Stimulated activated CD8-positive, alpha-beta memory T cell treated with anti-CD3 and anti-CD28 coated beads, Interleukin-4, amount 100 ng/mL, for 24 hours (primary cell): ENCODE measurements around the gene CKAP2L.
A peak's percentile ranks its signal among the peaks of the same experiment; 100 is the strongest.

ENCODE experiments used
- DNase-seq: peaks from one replicate; pipeline ENCODE4 v3.0.0-alpha.2; 2020; ENCODE audit warnings: low read depth

CKAP2L gene

DNA sequence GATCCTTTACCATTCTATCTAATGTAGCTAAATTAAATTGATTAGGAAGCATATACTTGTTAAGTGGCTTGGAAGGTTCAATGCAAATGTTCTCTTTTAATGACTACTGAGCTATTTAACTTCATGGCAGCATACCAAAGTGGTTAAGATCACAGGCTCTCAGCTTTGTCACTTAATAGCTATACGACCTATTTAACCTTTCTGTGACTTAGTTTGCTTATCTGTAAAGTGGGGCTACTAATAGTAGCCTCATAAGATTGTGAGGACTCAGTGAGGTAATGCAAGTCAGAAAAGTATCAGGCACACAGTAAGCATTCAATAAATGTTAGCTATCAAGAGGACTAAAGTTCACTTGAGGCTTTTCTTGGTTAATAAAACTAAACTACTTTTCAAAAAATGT is 4.3 kb downstream of the CKAP2L start:
- DNase-seq, result no peak

DNA sequence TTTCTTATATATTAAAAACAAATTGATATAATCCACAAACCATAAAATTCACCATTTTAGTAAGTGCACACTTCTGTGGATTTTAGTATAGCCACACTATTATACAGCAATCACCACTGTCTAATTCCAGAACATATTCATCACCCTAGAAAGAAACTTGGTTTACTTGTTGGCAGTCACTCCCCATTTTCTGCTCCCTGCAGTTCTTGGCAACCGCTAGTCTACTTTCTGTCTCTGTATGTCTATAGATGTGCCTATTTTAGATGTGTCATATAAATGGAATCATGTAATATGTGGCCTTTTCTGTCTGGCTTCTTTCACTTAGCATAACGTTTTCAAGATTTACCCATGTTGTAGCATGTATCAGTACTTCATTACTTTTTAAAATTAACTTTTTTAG is 5.7 kb downstream of the CKAP2L start:
- no peak for DNase-seq

DNA sequence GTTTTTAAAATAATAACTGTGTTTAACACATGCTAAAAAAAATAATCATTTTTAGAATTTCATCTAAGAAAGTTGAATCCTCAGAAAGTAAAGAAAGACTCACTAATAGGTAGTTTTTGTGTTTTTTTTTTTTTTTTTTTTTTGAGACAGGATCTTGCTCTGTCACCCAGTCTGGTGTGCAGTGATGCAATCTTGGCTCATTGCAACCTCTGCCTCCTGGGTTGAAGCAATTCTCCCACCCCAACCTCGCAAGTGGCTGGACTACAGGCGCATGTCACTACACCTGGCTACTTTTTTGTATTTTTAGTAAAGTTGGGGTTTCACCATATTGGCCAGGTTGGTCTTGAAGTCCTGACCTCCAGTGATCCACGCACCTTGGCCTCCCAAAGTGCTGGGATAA is 7.1 kb downstream of the CKAP2L start:
- DNase-seq, result no peak

DNA sequence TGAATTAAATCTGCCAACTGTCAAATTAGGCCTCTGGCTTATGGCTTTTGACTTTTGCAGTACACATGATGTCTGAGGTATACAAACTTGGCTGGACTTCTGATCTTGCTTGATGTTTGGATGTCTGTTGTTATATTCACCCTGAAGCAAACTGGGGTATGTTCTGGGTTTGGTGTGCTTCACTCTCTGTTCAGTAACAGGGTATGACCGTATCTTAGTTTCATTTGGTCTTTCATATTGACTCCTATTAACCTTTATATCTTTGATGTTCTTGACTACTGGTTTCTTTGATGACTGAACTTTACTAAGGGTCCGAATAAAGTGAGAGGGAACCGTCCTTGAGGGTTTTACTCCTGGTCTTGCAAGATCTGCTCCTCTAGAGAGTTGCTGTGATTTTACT is 8.2 kb downstream of the CKAP2L start:
- DNase-seq, result no peak

DNA sequence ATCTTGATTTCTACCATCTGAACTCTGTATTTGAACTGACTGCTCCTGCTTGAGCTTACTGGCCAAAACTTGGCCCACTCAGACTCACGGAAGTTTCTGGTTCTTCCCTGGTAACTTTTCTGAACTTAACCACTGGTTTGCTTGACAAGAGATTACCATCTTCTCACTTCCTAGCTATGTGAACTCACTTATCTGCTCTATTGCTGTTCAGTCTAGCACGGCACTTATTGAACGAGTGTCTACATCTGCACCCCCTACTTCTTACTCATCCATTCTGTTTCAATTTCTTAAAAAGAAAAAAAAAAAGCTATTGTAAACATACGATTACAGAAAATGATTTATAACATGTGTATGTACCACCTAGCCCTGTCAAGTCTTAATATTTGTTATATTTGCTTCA is 9.0 kb downstream of the CKAP2L start:
- DNase-seq, result no peak

DNA sequence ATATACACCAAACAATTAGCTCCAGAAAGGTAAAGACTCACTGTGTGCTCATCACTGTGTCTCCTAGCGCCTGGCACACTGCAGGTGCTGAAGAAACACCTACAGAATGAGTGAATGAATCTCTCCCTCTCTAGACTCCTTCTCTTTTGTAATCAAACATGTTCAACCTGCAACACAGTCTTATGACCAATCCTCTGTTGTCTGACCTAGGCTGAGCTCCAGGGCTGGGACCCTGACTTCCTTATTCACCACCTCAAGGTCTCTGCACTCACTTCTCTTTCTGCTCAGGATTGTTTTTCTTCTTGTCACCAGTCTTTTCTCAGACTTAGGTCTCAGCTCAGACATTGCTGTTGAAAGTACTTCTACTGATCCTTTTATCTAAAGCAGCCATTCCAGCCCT is 9.8 kb downstream of the CKAP2L start:
- no peak for DNase-seq

DNA sequence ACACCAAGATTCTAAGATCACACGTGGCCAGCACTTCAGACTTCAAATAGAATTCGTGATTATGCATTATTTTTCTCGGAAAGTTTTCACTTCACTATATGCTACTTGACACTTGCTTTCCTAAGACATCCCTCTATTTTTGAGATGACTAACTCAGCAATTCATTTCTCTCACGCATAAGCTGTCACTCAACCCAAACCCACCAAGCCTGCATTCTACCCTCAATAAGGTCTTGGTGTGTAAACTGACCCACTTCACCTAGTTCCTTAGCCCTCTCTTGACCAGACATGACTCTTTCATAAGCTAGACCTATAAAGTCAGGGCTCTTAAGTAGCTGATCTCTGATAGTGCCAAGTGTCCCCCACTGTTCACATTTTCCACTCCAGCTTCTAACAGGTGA is 11.7 kb downstream of the CKAP2L start:
- no peak for DNase-seq

DNA sequence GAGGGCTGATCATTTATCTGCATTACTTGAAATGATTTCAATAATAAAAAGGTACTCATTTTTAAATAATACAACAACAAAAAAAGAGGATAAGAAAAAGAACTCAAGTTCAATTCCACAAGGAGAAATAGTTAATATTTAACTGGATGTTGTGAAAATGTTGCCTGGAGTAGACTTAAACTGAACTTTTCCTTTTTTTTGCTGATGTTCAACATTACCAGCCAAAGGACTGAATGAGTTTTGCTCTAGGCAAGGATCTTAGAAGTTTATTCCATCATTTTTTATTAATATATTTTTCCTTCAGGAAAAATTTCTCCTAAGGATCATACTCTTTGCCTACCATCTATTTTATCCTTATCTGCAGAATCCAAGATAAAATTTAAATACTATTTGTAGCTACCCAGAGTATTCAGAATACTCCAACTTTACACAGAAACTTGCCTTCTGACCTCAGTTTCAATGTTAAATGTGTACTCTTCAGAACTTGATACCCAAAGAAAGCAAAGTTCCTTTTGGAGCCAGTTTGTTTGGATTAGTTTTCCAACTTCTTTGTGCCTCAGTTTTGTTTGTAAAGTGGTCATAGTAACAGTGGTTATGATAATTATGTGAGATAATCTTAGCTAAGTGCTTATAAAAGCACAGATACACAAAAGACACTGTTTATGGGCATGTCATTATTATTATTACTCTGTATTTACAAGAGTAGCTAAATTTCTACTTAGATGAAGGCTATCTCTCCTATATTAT is 12.8 kb downstream of the CKAP2L start:
- no peak for DNase-seq

DNA sequence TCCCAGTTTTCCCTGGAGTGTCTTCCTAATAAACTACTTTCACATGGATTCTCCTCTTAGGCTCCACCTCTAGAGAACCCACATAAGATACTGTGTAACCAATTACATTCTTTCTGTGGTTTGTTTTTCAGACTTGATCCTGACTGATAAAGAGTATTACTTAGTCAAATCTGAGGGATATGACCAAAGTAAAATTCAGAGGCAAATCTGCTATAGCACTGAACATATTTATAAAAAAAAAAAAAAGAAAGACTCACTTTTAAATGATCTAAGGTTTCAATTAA is 13.9 kb downstream of the CKAP2L start:
- no peak for DNase-seq

DNA sequence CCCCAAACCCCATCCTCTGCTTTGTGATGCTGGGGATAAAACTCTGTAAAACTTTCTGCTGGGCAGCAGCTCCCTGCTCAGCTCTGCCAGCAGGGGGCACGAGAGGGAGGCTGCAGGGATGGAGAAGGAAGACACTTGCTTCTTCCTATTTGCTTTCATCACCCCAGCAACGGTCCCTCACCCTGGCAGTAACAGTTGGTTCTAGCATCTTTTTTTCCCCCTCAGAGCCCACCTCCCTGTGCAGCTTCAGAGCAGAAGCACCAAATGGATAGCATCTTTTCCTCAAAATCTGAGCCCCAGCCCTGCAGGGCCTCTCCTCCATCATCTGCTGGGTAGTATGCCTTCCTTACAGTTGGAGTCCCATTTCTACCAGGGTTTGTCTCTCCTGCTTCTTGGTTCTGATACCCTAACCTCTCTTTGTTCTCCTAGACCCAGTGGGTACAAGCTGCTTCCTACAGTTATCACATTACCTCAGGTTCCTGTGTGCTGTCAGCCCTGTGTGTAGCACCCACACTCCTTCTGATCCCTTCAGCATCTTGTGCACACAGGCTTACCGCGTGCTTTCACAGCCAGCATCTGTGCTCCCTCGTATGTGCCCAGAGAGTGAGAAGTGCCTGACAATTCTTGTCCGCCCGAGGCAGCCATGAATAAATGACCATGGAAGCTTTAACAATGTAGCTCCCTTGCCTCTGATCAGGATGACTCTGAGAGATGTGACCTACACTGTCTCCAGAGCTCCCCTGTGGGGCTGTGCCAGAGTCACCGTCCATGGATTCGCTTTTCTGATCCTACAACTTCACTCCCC is 14.5 kb downstream of the CKAP2L start:
- peak; percentile 73 for DNase-seq

DNA sequence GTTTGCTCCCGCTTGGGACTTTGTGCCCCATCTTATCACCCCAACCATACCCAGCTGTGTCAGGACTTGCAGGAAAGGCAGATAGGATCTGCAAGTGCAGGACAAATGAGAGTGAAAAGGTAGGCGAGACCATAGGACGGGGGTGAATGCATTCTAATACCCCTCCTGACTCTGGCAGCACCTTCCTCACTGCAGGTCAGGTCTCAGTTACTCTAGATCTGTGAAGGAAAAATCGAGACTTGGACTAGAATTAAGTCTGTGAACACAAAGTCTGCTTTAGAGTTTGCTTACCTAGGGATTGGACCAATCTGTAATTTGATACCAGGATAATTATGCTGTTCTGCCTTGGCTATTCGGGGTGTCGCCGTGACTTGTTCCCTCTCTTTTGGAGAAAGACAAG is 23.9 kb downstream of the CKAP2L start:
- no peak for DNase-seq

DNA sequence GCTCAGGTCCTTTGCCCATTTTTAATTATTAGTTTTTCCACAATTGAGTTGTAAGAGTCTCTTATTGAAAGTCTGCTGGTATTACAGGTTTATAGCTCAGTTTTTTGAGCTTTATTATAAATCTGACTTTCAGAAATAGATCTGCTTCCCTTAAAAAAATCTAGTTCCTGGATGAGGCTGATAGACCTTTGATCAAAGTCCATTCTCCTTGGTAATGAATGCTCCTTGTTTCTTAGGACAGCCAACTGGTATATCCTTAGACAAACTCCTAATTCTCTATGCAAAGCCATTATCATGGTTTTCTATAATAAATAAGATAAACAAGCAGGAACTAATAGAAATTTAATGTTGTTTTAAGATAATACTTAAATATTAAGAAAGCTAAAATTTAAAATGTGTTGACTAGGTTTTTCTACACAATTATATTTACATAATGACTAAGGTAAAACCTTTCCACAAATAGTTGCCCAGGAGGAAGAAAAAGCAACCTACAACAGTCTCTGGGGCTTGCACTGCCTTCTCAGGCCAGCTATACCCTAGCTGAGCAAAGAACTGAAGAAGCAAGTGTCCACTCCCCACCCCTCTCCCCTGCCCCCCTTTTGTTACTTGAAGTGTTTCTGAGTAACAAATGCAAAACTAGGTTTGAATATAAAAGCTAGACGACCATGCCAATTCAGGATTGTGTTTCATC is 26.7 kb downstream of the CKAP2L start:
- no peak for DNase-seq

DNA sequence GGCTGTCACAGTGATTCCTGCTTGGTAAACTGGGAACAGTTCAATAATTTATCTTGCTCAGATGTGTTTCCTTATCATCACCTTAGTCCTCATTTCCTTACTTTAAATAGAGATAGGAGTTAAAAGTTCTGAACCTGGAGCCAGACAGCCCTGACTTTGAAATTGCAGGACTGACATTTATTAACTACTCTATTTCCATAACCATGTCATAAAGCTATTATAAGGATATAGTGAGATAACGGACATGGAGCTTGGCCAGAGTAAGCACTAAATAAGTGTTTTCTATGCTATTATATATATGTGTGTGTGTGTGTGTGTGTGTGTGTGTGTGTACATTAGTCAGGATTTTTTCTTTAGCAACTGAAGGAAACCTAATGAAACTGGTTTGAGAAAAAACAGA is 30.5 kb downstream of the CKAP2L start:
- no peak for DNase-seq

DNA sequence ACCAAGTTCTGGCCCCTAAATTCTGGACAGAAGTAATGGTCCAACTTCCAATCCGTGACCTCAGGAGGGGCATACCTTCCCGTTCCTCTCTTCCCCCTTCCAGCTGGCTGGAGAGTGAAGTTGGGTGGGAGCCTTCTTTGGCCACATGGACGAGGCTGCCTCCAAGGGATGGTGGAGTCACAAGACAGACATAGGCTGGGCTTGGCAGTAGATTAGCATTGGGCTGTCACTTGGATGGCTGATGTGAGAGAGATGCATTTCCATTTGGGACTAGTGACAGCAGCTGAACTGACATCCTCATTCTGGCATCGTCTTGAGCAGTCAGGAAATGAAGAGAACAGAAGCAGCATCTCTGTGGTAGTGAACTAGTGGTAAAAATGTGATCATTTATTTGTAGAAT is 31.0 kb downstream of the CKAP2L start:
- DNase-seq, result no peak

DNA sequence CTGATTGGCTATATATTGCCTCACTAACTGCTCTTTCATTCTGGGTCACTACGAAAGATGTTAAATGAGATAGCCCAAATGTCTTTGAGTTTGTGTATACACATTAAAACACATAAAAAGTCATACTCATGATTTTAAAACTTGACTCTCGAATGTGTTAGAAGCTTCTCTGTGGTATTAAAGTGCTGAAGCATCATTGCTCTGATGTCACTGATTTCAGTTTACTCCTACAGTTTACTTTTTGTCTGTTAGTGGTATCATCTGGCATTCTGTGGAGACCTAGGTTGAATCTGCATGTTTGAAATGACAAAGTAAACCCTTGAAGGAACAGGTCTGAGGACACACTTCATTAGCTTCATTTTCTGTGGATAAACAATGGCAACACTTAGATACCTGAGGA is 32.9 kb downstream of the CKAP2L start:
- no peak for DNase-seq

DNA sequence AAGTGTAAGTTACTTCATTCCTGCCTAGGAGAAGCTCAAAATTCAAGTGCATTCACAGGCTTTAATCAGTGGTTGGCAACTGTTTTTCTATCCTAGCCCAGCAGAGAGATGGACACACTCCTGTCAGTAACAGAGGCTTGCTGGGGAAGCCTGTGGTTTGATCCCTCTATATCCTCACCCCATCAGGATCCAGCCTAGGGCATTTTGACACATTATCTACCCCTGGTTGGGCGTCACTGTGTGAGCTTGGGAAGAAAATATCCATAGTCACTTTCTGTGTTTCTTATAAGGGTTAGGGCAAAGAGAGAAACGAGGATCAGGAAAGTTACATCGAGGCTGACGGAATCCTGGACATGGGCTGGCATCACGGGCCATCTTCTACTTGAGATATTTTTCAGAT is 33.6 kb downstream of the CKAP2L start:
- DNase-seq, result no peak

DNA sequence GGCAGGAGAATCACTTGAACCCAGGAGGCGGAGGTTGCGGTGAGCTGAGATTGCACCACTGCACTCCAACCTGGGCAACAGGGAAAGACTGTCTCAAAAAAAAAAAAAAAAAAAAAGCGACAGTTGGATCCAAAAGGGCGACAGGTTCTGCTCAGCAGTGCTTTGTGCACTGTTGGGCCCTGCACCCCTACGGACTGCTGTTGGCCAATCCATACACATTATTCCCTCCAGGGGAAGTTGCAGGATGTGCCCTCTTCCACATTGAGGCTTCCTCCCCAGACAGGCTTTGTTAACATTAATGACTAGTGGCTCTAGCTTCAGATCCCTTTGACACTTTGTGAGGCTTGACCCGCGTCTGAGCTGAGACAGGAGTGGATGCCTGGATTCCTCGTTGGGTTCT is 34.2 kb downstream of the CKAP2L start:
- no peak for DNase-seq

DNA sequence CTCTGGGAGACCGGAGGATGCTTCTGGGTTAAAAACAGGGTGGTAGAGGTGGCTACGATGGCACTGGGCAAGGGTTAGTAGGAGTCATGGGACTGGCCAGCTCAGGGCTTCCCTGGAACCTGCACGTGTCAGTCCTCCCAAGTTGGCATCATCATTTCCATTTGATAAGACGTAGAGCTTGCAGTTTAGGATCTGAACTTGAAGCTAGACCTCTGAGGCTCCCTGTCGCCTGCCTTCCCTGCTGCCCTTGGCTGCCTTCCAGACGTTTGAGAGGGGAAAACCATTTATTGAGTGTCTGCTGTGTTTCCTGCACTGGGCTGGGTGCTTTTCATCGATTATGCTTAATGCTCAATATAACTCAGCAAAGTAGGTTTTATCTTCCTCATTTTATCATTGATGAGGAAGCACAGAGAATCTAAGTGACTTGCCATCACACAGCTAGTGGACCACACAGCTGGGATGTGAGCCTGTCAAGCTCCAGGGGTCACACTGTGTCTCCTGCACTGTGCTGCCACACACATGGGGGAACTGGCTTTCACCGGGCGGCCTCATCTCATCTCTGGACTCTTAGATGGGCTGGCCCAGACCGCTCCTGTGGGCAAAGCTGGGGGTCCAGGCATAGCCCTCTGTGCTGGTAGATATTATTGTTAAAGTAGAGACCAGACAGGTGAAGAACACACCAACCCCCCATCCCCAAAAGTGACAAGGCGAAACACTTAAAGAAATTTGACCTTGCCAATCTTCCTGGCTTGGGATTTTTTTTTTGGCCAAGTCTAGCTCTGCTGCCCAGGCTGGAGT is 35.8 kb downstream of the CKAP2L start:
- no peak for DNase-seq

DNA sequence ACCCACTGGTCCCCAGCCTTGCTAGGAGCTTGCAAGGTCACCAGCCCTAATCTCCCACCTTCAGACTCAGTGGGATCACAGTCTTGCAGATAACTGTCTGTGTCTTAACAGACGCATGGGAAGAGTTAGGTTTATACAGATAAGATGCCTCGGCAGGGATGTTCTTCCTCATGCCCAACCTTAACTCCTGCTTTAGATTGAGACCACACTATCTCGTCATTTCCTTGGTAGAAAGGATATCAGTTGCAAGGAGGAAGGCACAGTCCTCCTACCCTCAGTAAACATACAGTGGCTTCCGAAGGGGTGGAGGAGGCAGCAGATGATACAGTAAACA is 36.4 kb downstream of the CKAP2L start:
- DNase-seq, result no peak

DNA sequence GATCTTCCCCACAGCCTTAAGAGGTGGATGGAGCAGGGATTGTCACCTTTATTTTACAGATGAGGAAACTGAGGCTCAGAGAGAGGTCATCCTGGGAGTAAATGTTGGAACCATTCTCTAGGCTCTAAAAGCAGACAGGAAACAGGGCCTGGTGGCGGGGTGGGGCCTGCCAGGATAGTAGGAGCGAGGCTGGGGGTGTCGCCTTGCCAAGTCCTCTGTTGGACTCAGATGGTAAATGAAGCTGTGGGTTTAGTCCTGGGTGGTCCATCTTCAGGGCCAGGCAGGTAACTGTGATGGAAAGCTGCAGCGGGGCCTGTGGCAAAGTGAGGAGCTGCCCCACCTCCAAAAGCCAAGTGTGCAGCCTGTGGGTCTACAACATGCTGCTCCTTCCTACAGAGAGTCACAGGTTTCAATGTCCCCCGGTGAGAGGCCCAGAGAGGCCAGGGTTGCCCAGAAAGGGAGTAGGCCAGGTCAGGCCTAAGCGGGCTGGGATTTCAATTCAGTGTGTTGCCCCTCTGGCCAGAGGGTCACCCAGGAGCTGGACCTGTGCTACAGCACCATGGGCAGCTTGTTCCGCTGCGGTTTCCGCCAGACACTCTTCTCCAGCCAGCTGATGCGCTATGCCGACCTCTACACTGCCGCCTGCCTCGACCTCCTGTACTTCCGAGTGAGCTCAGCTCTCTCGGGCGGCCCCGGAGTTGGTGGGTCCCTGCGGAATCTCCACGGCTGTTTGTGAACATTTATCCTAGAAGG is 37.0 kb downstream of the CKAP2L start:
- DNase-seq, result no peak

DNA sequence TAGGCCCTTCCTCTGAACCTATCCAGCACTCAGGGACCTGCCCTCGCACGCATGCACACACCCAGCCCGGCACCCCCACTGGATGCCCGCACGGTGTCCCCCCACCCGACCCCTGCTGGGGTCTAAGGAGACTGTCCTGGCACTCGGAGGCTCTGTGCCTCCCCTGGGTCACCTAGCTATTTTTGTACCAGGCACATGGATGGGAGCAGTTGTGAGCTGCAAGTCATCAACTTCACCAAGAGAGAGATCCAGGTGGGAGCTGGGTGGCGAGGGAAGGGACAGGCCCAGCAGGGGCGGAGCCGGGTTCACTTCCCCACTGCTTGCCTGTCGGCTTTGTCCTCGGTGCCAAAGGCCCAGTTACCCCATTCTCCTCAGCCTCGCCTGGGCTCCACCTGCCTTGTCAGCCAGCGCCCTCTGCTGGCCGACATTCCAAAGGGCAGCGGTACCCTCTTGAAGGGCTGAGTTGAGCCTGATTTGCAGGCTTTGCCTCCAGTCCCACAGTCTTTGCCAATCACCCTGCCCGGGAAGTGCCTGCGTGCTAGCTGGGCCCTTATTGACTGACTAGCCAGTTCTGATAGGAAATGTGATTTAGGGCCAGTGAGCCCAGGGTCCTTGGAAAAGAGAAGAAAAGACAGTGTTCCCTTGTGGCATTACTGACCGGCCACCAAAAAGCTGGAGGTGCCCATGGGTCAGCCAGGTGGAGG is 37.8 kb downstream of the CKAP2L start:
- peak; percentile 80 for DNase-seq
